Omental fat pad (tissue), 4 donors: ENCODE data around the gene HOXC12. TPM values are rescaled to one million over a fixed set of nuclear protein-coding genes. Genes with fewer than 3 reads are reported as not detected.

Experiments used
- ATAC-seq: fragments of 150-250 bp; one replicate; pipeline ENCODE4 v1.9.1; 2016; ENCODE audit warnings: mild to moderate bottlenecking, moderate library complexity; ENCODE audit not compliant: low FRiP score
- DNase-seq: peaks from one replicate; pipeline ENCODE4 v3.0.0-alpha.2; 2019; ENCODE audit warnings: low spot score
- total RNA-seq, 4 donors: library from RNA; depleted of rRNA; stranded (reverse); fragments of >200 nt; gene quantifications; one replicate each; pipeline ENCODE4 v1.1.0, GENCODE V29; 2016
- TF ChIP-seq, protein P1 (sequence below), 3 donors: fragments of 450-650 bp; IDR thresholded peaks; one replicate each; pipeline ENCODE4 v1.5.1; 2016 to 2017; ENCODE audit warnings: antibody characterized with exemption in 3 of 3, mild to moderate bottlenecking in 3 of 3, moderate library complexity in 2 of 3

Gene HOXC12
- total RNA-seq, 4 donors from 2014 or later, result not detected

DNA sequence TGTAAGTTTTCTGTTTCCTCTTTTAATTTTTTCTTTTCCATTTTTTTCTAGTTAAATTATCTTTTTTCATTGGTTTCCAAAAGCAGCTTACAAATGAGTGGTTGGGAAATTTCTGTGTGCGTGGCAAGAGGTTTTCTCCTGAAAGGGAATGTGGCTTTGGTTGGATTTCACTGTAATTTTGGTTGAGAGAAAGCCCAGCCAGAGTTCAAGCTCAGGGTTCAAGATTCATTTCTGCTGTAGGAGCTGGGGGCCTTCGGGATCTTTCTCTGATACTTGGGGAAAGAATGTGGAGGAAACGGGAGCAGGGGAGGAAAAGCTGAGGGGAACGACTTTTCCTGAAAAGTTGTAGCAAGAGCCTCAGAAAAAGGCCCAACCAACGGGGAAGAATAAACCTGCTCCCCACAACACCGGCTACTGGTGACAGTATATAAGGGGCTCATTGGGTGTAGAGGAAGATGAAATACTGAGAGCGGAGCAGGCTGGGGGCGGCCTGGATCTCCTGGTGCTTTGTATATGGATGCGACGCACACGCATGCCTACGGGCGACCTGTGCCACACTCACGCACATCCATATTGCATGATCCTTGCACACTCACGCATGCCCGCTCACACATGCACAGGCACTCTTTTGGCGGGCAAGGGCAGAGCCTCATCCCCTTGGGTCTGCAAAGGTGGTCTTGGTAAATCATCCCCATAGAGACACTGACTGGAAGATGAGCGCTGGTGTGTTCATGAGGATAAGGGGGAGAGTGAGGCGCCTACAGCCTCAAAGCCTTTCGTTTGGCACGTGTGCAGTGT is 32.2 kb downstream of the HOXC12 start:
- DNase-seq, result no peak

GRCh38 chr12:53987787-53988230 is 33.1 kb downstream of the HOXC12 start:
- ATAC-seq, result no peak
- TF ChIP-seq, protein P1, sequence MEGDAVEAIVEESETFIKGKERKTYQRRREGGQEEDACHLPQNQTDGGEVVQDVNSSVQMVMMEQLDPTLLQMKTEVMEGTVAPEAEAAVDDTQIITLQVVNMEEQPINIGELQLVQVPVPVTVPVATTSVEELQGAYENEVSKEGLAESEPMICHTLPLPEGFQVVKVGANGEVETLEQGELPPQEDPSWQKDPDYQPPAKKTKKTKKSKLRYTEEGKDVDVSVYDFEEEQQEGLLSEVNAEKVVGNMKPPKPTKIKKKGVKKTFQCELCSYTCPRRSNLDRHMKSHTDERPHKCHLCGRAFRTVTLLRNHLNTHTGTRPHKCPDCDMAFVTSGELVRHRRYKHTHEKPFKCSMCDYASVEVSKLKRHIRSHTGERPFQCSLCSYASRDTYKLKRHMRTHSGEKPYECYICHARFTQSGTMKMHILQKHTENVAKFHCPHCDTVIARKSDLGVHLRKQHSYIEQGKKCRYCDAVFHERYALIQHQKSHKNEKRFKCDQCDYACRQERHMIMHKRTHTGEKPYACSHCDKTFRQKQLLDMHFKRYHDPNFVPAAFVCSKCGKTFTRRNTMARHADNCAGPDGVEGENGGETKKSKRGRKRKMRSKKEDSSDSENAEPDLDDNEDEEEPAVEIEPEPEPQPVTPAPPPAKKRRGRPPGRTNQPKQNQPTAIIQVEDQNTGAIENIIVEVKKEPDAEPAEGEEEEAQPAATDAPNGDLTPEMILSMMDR (IDR thresholded peaks at IDR 0.05), result no peak
- no peak for DNase-seq

More for the DNA sequence above, 32.2 kb downstream of the HOXC12 start:
- no peak for ATAC-seq
- TF ChIP-seq, protein P1 (IDR thresholded peaks at IDR 0.05), result no peak

- TF ChIP-seq, protein P1 (IDR thresholded peaks at IDR 0.05), result no peak
- ATAC-seq, result no peak
- DNase-seq, result no peak
Observed at GRCh38 chr12:53988541-53989226, 34.0 kb downstream of the HOXC12 start.

DNA sequence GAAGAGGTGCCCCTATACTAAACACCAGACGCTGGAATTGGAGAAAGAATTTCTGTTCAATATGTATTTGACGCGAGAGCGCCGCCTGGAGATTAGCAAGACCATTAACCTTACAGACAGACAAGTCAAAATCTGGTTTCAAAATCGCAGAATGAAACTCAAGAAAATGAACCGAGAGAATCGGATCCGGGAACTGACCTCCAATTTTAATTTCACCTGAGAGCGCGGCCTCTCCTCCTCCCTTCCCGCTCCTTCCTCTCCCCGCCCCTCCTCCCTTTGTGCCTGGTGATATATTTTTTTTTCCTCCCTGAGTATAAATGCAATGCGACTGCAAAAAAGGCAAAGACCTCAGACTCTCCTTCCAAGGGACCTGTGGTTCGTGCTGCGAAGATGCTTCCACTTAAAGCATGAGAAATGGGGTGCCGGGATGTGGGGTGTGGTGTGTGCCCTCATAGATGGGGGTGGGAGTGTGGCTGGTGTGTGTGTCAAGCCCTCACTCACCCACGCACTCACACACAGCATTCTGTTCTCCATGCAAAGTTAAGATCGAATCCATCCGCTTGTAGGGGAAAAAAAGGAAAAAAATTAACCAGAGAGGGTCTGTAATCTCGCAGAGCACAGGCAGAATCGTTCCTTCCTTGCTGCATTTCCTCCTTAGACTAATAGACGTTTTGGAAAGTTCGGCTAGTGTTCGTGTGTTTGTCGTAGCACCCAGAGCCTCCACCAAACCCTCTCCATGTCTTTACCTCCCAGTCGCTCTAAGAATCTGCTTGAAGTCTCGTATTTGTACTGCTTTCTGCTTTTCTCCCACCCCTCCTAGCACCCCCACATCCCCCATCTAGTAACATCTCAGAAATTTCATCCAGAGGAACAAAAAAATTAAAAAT is 34.8 kb downstream of the HOXC12 start:
- ATAC-seq, result no peak
- TF ChIP-seq, protein P1 (IDR thresholded peaks at IDR 0.05), result no peak

GRCh38 chr12:53990311-53991076 is 35.8 kb downstream of the HOXC12 start:
- TF ChIP-seq, protein P1 (IDR thresholded peaks at IDR 0.05), result no peak
- DNase-seq, result no peak

More for the DNA sequence above, 34.8 kb downstream of the HOXC12 start:
- DNase-seq, result no peak

GRCh38 chr12:53991077-53991460 is 36.4 kb downstream of the HOXC12 start:
- ATAC-seq (no peak), DNase-seq (no peak)
- TF ChIP-seq, protein P1 (IDR thresholded peaks at IDR 0.05), result no peak

More at GRCh38 chr12:53990311-53991076, 35.8 kb downstream of the HOXC12 start:
- ATAC-seq, result no peak
